Liver (tissue), 9 donors: ENCODE measurements around the gene C3orf70. TPM values are rescaled to one million over a fixed set of nuclear protein-coding genes. Genes with fewer than 3 reads are reported as not detected.

Experiments used
- DNase-seq: peaks from one replicate; pipeline ENCODE4 v3.0.0-alpha.2; 2017; ENCODE audit warnings: low spot score
- H3K27ac ChIP-seq, 2 donors: one replicate each; pipeline ENCODE4 v1.7.0; 2013; ENCODE audit warnings: inconsistent platforms in 2 of 2, low read length in 2 of 2, control low read depth in 1 of 2, low read depth in 1 of 2, mild to moderate bottlenecking in 1 of 2
- H3K27me3 ChIP-seq, 4 donors: one replicate each; pipeline versions ENCODE4 v1.6.1 to v1.7.0; 2013; ENCODE audit warnings: low read length in 3 of 4, inconsistent platforms in 1 of 4, mild to moderate bottlenecking in 1 of 4, moderate library complexity in 1 of 4; ENCODE audit not compliant: control insufficient read depth in 4 of 4, insufficient read depth in 4 of 4
- H3K36me3 ChIP-seq, 4 donors: one replicate each; pipeline versions ENCODE4 v1.6.1 to v1.7.0; 2013; ENCODE audit warnings: low read length in 3 of 4, mild to moderate bottlenecking in 3 of 4, low read depth in 1 of 4, moderate library complexity in 1 of 4; ENCODE audit not compliant: control insufficient read depth in 4 of 4, insufficient read depth in 3 of 4
- H3K4me1 ChIP-seq, 4 donors: one replicate each; pipeline versions ENCODE4 v1.6.1 to v1.7.0; 2013; ENCODE audit warnings: low read length in 3 of 4, mild to moderate bottlenecking in 3 of 4, moderate library complexity in 1 of 4; ENCODE audit not compliant: control insufficient read depth in 4 of 4, insufficient read depth in 4 of 4
- H3K4me3 ChIP-seq, 3 donors: one replicate each; pipeline versions ENCODE4 v1.6.1 to v1.7.0; 2013; ENCODE audit warnings: low read length in 3 of 3, control low read depth in 1 of 3, low read depth in 1 of 3, mild to moderate bottlenecking in 1 of 3
- H3K9ac ChIP-seq, 2 donors: one replicate each; pipeline ENCODE4 v1.7.0; 2013; ENCODE audit warnings: low read length in 2 of 2, mild to moderate bottlenecking in 2 of 2, moderate library complexity in 2 of 2, control low read depth in 1 of 2, low read depth in 1 of 2
- H3K9me3 ChIP-seq, 4 donors: one replicate each; pipeline versions ENCODE4 v1.6.1 to v1.7.0; 2013; ENCODE audit warnings: low read length in 3 of 4; ENCODE audit not compliant: control insufficient read depth in 4 of 4
- ATF3 ChIP-seq: IDR thresholded peaks from 2 replicates; pipeline ENCODE4 v1.6.1; 2016; ENCODE audit warnings: antibody characterized with exemption
- EGR1 ChIP-seq, 2 donors: IDR thresholded peaks; 2 replicates each; pipeline ENCODE4 v1.6.1; 2016 to 2018; ENCODE audit warnings: antibody characterized with exemption in 2 of 2, low read depth in 2 of 2
- FOXA1 ChIP-seq: IDR thresholded peaks from 2 replicates; pipeline ENCODE4 v1.6.1; 2016; ENCODE audit warnings: antibody characterized with exemption
- FOXA2 ChIP-seq: IDR thresholded peaks from 2 replicates; pipeline ENCODE4 v1.6.1; 2016; ENCODE audit warnings: antibody characterized with exemption
- GABPA ChIP-seq, 2 donors: IDR thresholded peaks in 1 of 2; conservative IDR thresholded peaks in 1 of 2; 2 replicates each; pipeline ENCODE4 v1.6.1; 2016; ENCODE audit warnings: antibody characterized with exemption in 2 of 2, mild to moderate bottlenecking in 1 of 2, moderate library complexity in 1 of 2
- HNF4A ChIP-seq, 2 donors: conservative IDR thresholded peaks; 2 replicates each; pipeline ENCODE4 v1.6.1; 2016; ENCODE audit warnings: antibody characterized with exemption in 2 of 2, mild to moderate bottlenecking in 2 of 2
- HNF4G ChIP-seq: IDR thresholded peaks from 2 replicates; pipeline ENCODE4 v1.6.1; 2016; ENCODE audit warnings: antibody characterized with exemption
- JUND ChIP-seq, 2 donors: IDR thresholded peaks; 2 replicates each; pipeline ENCODE4 v1.6.1; 2016; ENCODE audit warnings: antibody characterized with exemption in 2 of 2
- MAX ChIP-seq: IDR thresholded peaks from 2 replicates; pipeline ENCODE4 v1.6.1; 2016; ENCODE audit warnings: antibody characterized with exemption
- NR2F2 ChIP-seq: IDR thresholded peaks from 2 replicates; pipeline ENCODE4 v1.6.1; 2016; ENCODE audit warnings: antibody characterized with exemption
- RAD21 ChIP-seq, 2 donors: IDR thresholded peaks; 2 replicates each; pipeline ENCODE4 v1.6.1; 2016; ENCODE audit warnings: antibody characterized with exemption in 2 of 2, mild to moderate bottlenecking in 2 of 2
- REST ChIP-seq: IDR thresholded peaks from 2 replicates; pipeline ENCODE4 v1.6.1; 2016; ENCODE audit warnings: antibody characterized with exemption, mild to moderate bottlenecking
- RXRA ChIP-seq, 2 donors: IDR thresholded peaks; 2 replicates each; pipeline ENCODE4 v1.6.1; 2017 to 2018; ENCODE audit warnings: antibody characterized with exemption in 2 of 2, mild to moderate bottlenecking in 1 of 2
- SP1 ChIP-seq: IDR thresholded peaks from 2 replicates; pipeline ENCODE4 v1.6.1; 2018; ENCODE audit warnings: antibody characterized with exemption, mild to moderate bottlenecking
- TAF1 ChIP-seq: conservative IDR thresholded peaks from 2 replicates; pipeline ENCODE4 v1.6.1; 2016; ENCODE audit warnings: antibody characterized with exemption, mild to moderate bottlenecking
- YY1 ChIP-seq: IDR thresholded peaks from 2 replicates; pipeline ENCODE4 v1.6.1; 2016; ENCODE audit warnings: antibody characterized with exemption, mild to moderate bottlenecking
- WGBS: extraction: QIAGEN DNeasy Blood & Tissue Kit; methylation state at CpG from one replicate; pipeline ENCODE4 v1.1.7; 2013; 5-methylcytosine and 5-hydroxymethylcytosine counted together
- polyA plus RNA-seq, 2 donors: library from polyadenylated mRNA; stranded (reverse) in 1 of 2; unstranded in 1 of 2; fragments of 200-250 nt in 1 of 2; fragments of >200 nt in 1 of 2; fragmentation: Nextera tagmentation in 1 of 2; extraction: Ambion mirVana in 1 of 2; gene quantifications; one replicate each; pipeline versions ENCODE4 v1.2.1 to v1.2.3, GENCODE V29; 2013 to 2015
- total RNA-seq, 2 donors: library from RNA; depleted of rRNA; stranded (reverse); fragments of >200 nt; gene quantifications; one replicate each; pipeline ENCODE4 v1.2.3, GENCODE V29; 2014
- TF ChIP-seq, protein P1 (sequence below): fragments of 150-350 bp; IDR thresholded peaks from 2 replicates; pipeline ENCODE4 v1.5.1; 2017; ENCODE audit warnings: improper control_type of control experiment, low read depth, low read length; ENCODE audit not compliant: missing input control
- TF ChIP-seq, protein P2 (sequence below): IDR thresholded peaks from 2 replicates; pipeline ENCODE4 v1.6.1; 2016; ENCODE audit warnings: antibody characterized with exemption
- donor health status: healthy.
- donor health status: healthy.
- donor health status: healthy.
- donor health status: healthy.
- donor health status: healthy.

The C3orf70 gene
- total and polyA plus RNA-seq, 4 donors: 0.15 to 0.79 (median 0.41) TPM

DNA sequence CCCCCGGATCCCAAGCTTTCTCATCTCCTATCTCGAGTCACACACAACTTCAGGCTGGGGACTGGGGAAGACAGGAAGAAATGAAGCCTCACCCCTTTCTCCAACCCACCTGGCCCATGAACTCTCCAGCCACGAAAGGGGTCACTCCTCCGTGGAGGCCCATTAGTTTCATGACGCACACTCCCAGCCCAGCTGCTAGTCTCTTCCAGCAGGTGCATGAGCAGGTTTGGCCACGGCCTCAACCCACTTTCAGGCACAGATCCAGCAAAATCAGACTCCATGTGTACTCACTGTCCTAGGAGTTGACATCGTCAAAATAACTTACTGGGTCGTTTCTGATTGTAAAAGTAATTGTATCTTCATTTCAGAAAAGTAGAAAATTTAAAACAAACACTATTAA lies 76.6 kb downstream of the C3orf70 start:
- Histone ChIP-seq H3K36me3 (no peaks in the 10 kb centered on the region), H3K4me1 (no peaks in the 10 kb centered on the region), H3K4me3 (no peak overlapping the region), H3K27me3 (no peaks in the 10 kb centered on the region), H3K27ac (no peak overlapping the region), H3K9ac (no peak overlapping the region), H3K9me3 (no peaks in the 10 kb centered on the region)
- 87% methylated on average over 8 of the region's 8 CpGs for WGBS
- TF ChIP-seq FOXA2: no peak
- TF ChIP-seq MAX: no peak
- TF ChIP-seq ATF3: no peak
- TF ChIP-seq SP1: no peak
- TF ChIP-seq YY1: no peak
- no peak for TF ChIP-seq REST
- DNase-seq: no peak

GRCh38 chr3:185075547-185075946 lies 77.3 kb downstream of the C3orf70 start:
- no peaks in the 10 kb centered on the region for H3K4me1 ChIP-seq
- H3K36me3 ChIP-seq: no peaks in the 10 kb centered on the region
- H3K4me3 ChIP-seq: no peak overlapping the region
- no peak overlapping the region for H3K9ac ChIP-seq
- H3K27ac ChIP-seq: no peak overlapping the region
- TF ChIP-seq HNF4A (conservative IDR thresholded peaks at IDR 0.05) (no peak), HNF4G (no peak), SP1 (no peak), REST (no peak), RXRA (IDR thresholded peaks at IDR 0.05) (no peak), FOXA1 (no peak), ATF3 (no peak), YY1 (no peak), RAD21 (IDR thresholded peaks at IDR 0.05) (no peak), EGR1 (IDR thresholded peaks at IDR 0.05; ENCODE audit: low read depth in 2 of 2) (no peak), JUND (IDR thresholded peaks at IDR 0.05) (no peak), TAF1 (no peak), MAX (no peak), GABPA (IDR thresholded peaks at IDR 0.05 in 1 of 2, conservative IDR thresholded peaks at IDR 0.05 in 1 of 2) (no peak), FOXA2 (no peak), NR2F2 (no peak)
- TF ChIP-seq, protein P1, sequence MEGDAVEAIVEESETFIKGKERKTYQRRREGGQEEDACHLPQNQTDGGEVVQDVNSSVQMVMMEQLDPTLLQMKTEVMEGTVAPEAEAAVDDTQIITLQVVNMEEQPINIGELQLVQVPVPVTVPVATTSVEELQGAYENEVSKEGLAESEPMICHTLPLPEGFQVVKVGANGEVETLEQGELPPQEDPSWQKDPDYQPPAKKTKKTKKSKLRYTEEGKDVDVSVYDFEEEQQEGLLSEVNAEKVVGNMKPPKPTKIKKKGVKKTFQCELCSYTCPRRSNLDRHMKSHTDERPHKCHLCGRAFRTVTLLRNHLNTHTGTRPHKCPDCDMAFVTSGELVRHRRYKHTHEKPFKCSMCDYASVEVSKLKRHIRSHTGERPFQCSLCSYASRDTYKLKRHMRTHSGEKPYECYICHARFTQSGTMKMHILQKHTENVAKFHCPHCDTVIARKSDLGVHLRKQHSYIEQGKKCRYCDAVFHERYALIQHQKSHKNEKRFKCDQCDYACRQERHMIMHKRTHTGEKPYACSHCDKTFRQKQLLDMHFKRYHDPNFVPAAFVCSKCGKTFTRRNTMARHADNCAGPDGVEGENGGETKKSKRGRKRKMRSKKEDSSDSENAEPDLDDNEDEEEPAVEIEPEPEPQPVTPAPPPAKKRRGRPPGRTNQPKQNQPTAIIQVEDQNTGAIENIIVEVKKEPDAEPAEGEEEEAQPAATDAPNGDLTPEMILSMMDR: no peak
- TF ChIP-seq, protein P2, sequence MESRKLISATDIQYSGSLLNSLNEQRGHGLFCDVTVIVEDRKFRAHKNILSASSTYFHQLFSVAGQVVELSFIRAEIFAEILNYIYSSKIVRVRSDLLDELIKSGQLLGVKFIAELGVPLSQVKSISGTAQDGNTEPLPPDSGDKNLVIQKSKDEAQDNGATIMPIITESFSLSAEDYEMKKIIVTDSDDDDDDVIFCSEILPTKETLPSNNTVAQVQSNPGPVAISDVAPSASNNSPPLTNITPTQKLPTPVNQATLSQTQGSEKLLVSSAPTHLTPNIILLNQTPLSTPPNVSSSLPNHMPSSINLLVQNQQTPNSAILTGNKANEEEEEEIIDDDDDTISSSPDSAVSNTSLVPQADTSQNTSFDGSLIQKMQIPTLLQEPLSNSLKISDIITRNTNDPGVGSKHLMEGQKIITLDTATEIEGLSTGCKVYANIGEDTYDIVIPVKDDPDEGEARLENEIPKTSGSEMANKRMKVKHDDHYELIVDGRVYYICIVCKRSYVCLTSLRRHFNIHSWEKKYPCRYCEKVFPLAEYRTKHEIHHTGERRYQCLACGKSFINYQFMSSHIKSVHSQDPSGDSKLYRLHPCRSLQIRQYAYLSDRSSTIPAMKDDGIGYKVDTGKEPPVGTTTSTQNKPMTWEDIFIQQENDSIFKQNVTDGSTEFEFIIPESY: no peak
- no peaks in the 10 kb centered on the region for H3K27me3 ChIP-seq
- H3K9me3 ChIP-seq: no peaks in the 10 kb centered on the region
- 92% methylated on average over 13 of the region's 13 CpGs for WGBS
- DNase-seq: no peak
